GM12878 (cell line): ENCODE results near the gene SNRNP25. TPM values are rescaled to one million over a fixed set of nuclear protein-coding genes. Genes with fewer than 3 reads are reported as not detected.

ENCODE experiments used
- ATAC-seq: fragments of 200-7000 bp; cut with Tn5 transposase; 3 replicates; pipeline ENCODE4 v1.9.1; 2020; ENCODE audit warnings: mild to moderate bottlenecking, moderate library complexity
- BruUV-seq: library from RNA; stranded (reverse); fragments of 400-500 nt; replicated peaks from 2 replicates; lab custom pipeline; 2021; lab: Mats Ljungman, UMichigan
- CTCF ChIA-PET: fragments of 300-600 bp; sonication (Branson Sonifier 250); formaldehyde crosslinking; extraction: SDS; loops from one replicate; lab custom pipeline; 2021; ENCODE audit warnings: inconsistent platforms; lab: Yijun Ruan, JAX
- POLR2A ChIA-PET: fragments of 350-600 bp; formaldehyde crosslinking; extraction: SDS; loops from one replicate; lab custom pipeline; 2021; ENCODE audit warnings: inconsistent platforms; lab: Charles Lee
- RAD21 ChIA-PET: fragments of 300-600 bp; sonication (Branson Sonifier 250); formaldehyde crosslinking; loops from one replicate; lab custom pipeline; 2023; ENCODE audit warnings: antibody characterized with exemption; ENCODE audit not compliant: unreplicated experiment; lab: Charles Lee
- SMC1A ChIA-PET: fragments of 300-600 bp; sonication (Branson Sonifier 250); formaldehyde crosslinking; loops from one replicate; lab custom pipeline; 2023; ENCODE audit not compliant: unreplicated experiment, uncharacterized antibody; lab: Charles Lee
- DNase-seq: peaks from one replicate; pipeline ENCODE4 v3.0.0-alpha.2; 2011; ENCODE audit warnings: low read depth, low spot score
- FAIRE-seq: peaks from 3 replicates; lab custom pipeline; 2011; peaks lifted over from hg19 to GRCh38; lab: Jason Lieb, UNC
- H2AFZ ChIP-seq: 2 replicates; pipeline ENCODE4 v1.6.0; 2011; ENCODE audit warnings: low read depth, low read length, control low read depth; ENCODE audit not compliant: control insufficient read depth
- H3K27ac ChIP-seq: 2 replicates; pipeline ENCODE4 v1.5.1; 2011; ENCODE audit warnings: control low read depth; ENCODE audit not compliant: control insufficient read depth, insufficient read depth
- H3K27me3 ChIP-seq, 2 experiments: replicated peaks in 1 of 2; 2 replicates each; pipeline versions ENCODE4 v1.6.0 to v1.6.1; 2011; ENCODE audit warnings: low read length in 1 of 2; ENCODE audit not compliant: control insufficient read depth in 2 of 2, insufficient read depth in 2 of 2
- H3K36me3 ChIP-seq, 2 experiments: 2 replicates each; pipeline ENCODE4 v1.5.1; 2011; ENCODE audit warnings: low read length in 1 of 2; ENCODE audit not compliant: control insufficient read depth in 2 of 2, insufficient read depth in 2 of 2
- H3K4me1 ChIP-seq: 2 replicates; pipeline ENCODE4 v1.6.1; 2011; ENCODE audit warnings: mild to moderate bottlenecking, low read length, moderate library complexity, mixed read lengths; ENCODE audit not compliant: control insufficient read depth, insufficient read depth
- H3K4me2 ChIP-seq: 2 replicates; pipeline ENCODE4 v1.6.0; 2011; ENCODE audit warnings: control low read depth; ENCODE audit not compliant: control insufficient read depth, insufficient read depth
- H3K4me3 ChIP-seq: fragments of 200-600 bp; sonication (generic); 2 replicates; pipeline ENCODE4 v1.5.1; 2016
- H3K79me2 ChIP-seq: 2 replicates; pipeline ENCODE4 v1.6.0; 2011; ENCODE audit warnings: low read length; ENCODE audit not compliant: control insufficient read depth, insufficient read depth
- H3K9ac ChIP-seq: 2 replicates; pipeline ENCODE4 v1.8.0; 2011; ENCODE audit warnings: low read length, control low read depth, mixed read lengths; ENCODE audit not compliant: control insufficient read depth, insufficient read depth
- H3K9me3 ChIP-seq: replicated peaks from 3 replicates; pipeline ENCODE4 v1.5.1; 2011; ENCODE audit warnings: mild to moderate bottlenecking, low read length; ENCODE audit not compliant: control insufficient read depth, insufficient read depth
- H4K20me1 ChIP-seq: 2 replicates; pipeline ENCODE4 v1.6.0; 2011; ENCODE audit not compliant: control insufficient read depth, insufficient read depth
- BCL3 ChIP-seq: IDR thresholded peaks from 2 replicates; pipeline ENCODE4 v1.6.1; 2011; ENCODE audit warnings: borderline replicate concordance, low read depth, mild to moderate bottlenecking, moderate library complexity, low read length; ENCODE audit not compliant: insufficient read depth, poor library complexity, severe bottlenecking
- DPF2 ChIP-seq: fragments of 450-650 bp; IDR thresholded peaks from 2 replicates; pipeline ENCODE4 v1.6.1; 2017; ENCODE audit warnings: mild to moderate bottlenecking
- KDM1A ChIP-seq: fragments of 200-600 bp; sonication (generic); IDR thresholded peaks from 2 replicates; pipeline ENCODE4 v1.6.1; 2016; ENCODE audit warnings: borderline replicate concordance
- NBN ChIP-seq: fragments of 450-650 bp; IDR thresholded peaks from 2 replicates; pipeline ENCODE4 v1.6.1; 2016
- NFYA ChIP-seq: IDR thresholded peaks from 2 replicates; pipeline ENCODE4 v1.6.1; 2011; ENCODE audit warnings: low read depth, mild to moderate bottlenecking, low read length, improper control_type of control experiment, borderline replicate concordance
- NKRF ChIP-seq: fragments of 450-650 bp; conservative IDR thresholded peaks from 2 replicates; pipeline ENCODE4 v1.6.1; 2017; ENCODE audit warnings: mild to moderate bottlenecking, moderate library complexity
- PAX5 ChIP-seq: IDR thresholded peaks from 2 replicates; pipeline ENCODE4 v1.6.1; 2011; ENCODE audit warnings: low read depth, low read length, borderline replicate concordance
- POU2F2 ChIP-seq: IDR thresholded peaks from 3 replicates; pipeline ENCODE4 v1.6.1; 2011; ENCODE audit warnings: low read depth, mild to moderate bottlenecking, low read length, borderline replicate concordance
- PRDM15 ChIP-seq: fragments of 450-650 bp; formaldehyde crosslinking; IDR thresholded peaks from 2 replicates; pipeline ENCODE4 v1.4.0; 2020; ENCODE audit warnings: mild to moderate bottlenecking, moderate library complexity
- RELB ChIP-seq: fragments of 450-650 bp; IDR thresholded peaks from 2 replicates; pipeline ENCODE4 v1.6.1; 2017; ENCODE audit warnings: low read depth, mild to moderate bottlenecking, moderate library complexity
- SIN3A ChIP-seq: IDR thresholded peaks from 2 replicates; pipeline ENCODE4 v1.6.1; 2012; ENCODE audit warnings: low read depth, low read length, improper control_type of control experiment
- SPI1 ChIP-seq: IDR thresholded peaks from 2 replicates; pipeline ENCODE4 v1.6.1; 2011; ENCODE audit warnings: low read depth, mild to moderate bottlenecking, low read length, moderate library complexity, borderline replicate concordance; ENCODE audit not compliant: insufficient read depth
- SREBF1 ChIP-seq: IDR thresholded peaks from 2 replicates; pipeline ENCODE4 v1.6.1; 2012; ENCODE audit warnings: mild to moderate bottlenecking, low read length
- ZNF622 ChIP-seq: fragments of 450-650 bp; IDR thresholded peaks from 2 replicates; pipeline ENCODE4 v1.6.1; 2017; ENCODE audit warnings: mild to moderate bottlenecking, inconsistent platforms
- WGBS: methylation state at CpG from one replicate; pipeline ENCODE4 v1.1.6; 2016; ENCODE audit warnings: low lambda C conversion rate; ENCODE audit not compliant: insufficient replicate concordance, insufficient coverage; ENCODE audit errors: missing lambda C conversion rate; 5-methylcytosine and 5-hydroxymethylcytosine counted together
- in situ Hi-C: fragments of 300-500 bp; cut with MboI; formaldehyde crosslinking; loops from 9 replicates; pipeline ENCODE4 v1.14.3; 2018; ENCODE audit warnings: mixed read lengths
- intact Hi-C: fragments of 100-400 bp; cut with micrococcal nuclease; formaldehyde crosslinking; loops from one replicate; pipeline ENCODE4 v1.14.2; 2022; ENCODE audit not compliant: unreplicated experiment
- polyA plus RNA-seq, 11 experiments: library from polyadenylated mRNA; depleted of rRNA in 4 of 11; unstranded in 6 of 11; stranded (reverse) in 5 of 11; fragments of >200 nt; fragmentation: Nextera tagmentation in 4 of 11; fragmentation: Illumina TruSeq in 1 of 11; extraction: Ambion mirVana in 4 of 11; extraction: Trizol in 1 of 11; gene quantifications; 1 replicate in 1 of 11; 2 replicates in 10 of 11; pipeline versions ENCODE4 v1.2.1 to v1.2.3, GENCODE V29; 2011 to 2016; ENCODE audit warnings: inconsistent platforms in 2 of 11, missing spikeins in 2 of 11, low read depth in 1 of 11
- total RNA-seq, 4 experiments: library from RNA; depleted of rRNA in 3 of 4; stranded (reverse); fragments of >200 nt in 3 of 4; fragmentation: Illumina TruSeq in 1 of 4; extraction: Trizol in 1 of 4; gene quantifications; 2 replicates each; pipeline versions ENCODE4 v1.2.1 to v1.2.3, GENCODE V29; 2013 to 2021

Gene SNRNP25
- total and polyA plus RNA-seq, 10 of the 15 experiments (the other 5 are each of a cell fraction or from before 2014, with no cell fraction given) = 40.9 to 138 (median 67.2) TPM

GRCh38 chr16:84718-85406 is 31.2 kb downstream of the SNRNP25 start:
- Histone ChIP-seq H3K27me3 (no peaks in the 10 kb centered on the region), H4K20me1 (no peaks in the 10 kb centered on the region), H3K9me3 (no peaks in the 10 kb centered on the region), H2AFZ (no peak overlapping the region), H3K4me3 (no peak overlapping the region), H3K36me3 (peaks cover 6 to 21% of the 10 kb centered on the region in 2 experiments; a peak in 3 of 4 replicates), H3K4me1 (peaks cover 17% of the 10 kb centered on the region), H3K27ac (peak overlapping the region; percentile 54), H3K9ac (no peak overlapping the region), H3K4me2 (peak overlapping the region; percentile 34), H3K79me2 (no peaks in the 10 kb centered on the region)
- in situ Hi-C loops (no loop called here), intact Hi-C loops (no loop called here)
- CTCF ChIA-PET = interaction anchor here (1.2 to 3.5 kb wide), 6 partner anchors 11 to 33 kb away, joined by 3 to 27 read pairs (median 8); no protein-coding TSS in a partner anchor
- peak; percentile 65 for DNase-seq
- WGBS = 25% methylated on average over 7 of the region's 7 CpGs
- BruUV-seq = no TSS peak
- ATAC-seq = peak; percentile 90
- RAD21 ChIA-PET = interaction anchor here (1.0 to 2.2 kb wide), 5 partner anchors 12 to 45 kb away, joined by 3 to 12 read pairs (median 6); partner anchors contain the start of genes POLR3K and SNRNP25
- SMC1A ChIA-PET = interaction anchor here (1.8 to 2.4 kb wide), 2 partner anchors 11 to 19 kb away, joined by 7 to 9 read pairs; no protein-coding TSS in a partner anchor
- POLR2A ChIA-PET = interaction anchor here (0.9 to 1.0 kb wide), 2 partner anchors 31 to 46 kb away, joined by 4 read pairs; partner anchors contain the start of genes POLR3K and SNRNP25
- FAIRE-seq = peak; percentile 84
- no peak for TF ChIP-seq ZNF622
- TF ChIP-seq BCL3 = no peak
- TF ChIP-seq NFYA = no peak
- no peak for TF ChIP-seq KDM1A
- TF ChIP-seq NBN = peak; percentile 84; the same call in 1 of the 2 replicates
- no peak for TF ChIP-seq SIN3A
- TF ChIP-seq PRDM15 (CRISPR knock-in tag) = 0 out of 2 replicates have a peak, but pooled peaks have one; percentile 32
- TF ChIP-seq RELB = peak; percentile 84
- peak; percentile 48; the same call in 1 of the 2 replicates for TF ChIP-seq PAX5
- no peak for TF ChIP-seq SREBF1
- TF ChIP-seq SPI1 = peak; percentile 90
- peak; percentile 73; the same call in 1 of the 2 replicates for TF ChIP-seq DPF2
- 0 out of 3 replicates have a peak, but pooled peaks have one; percentile 12 for TF ChIP-seq POU2F2
- TF ChIP-seq NKRF = no peak
